GM21786 (cell line): ENCODE results near the gene DIDO1.

Experiments used
- ATAC-seq: cut with Tn5 transposase; IDR thresholded peaks from one replicate; pipeline ENCODE4 v1.9.1; 2021; ENCODE audit not compliant: unreplicated experiment

DIDO1 gene

GRCh38 chr20:62926229-62927127 is at the start of gene DIDO1:
TSS of gene DIDO1 (minus strand) at chr20:62926505.
- peak; percentile 65 for ATAC-seq

- ATAC-seq, result no peak
Observed at GRCh38 chr20:62975251-62975760, 49.0 kb upstream of the DIDO1 start.

GRCh38 chr20:62972845-62973745 is 46.8 kb upstream of the DIDO1 start:
- ATAC-seq, result no peak

DNA sequence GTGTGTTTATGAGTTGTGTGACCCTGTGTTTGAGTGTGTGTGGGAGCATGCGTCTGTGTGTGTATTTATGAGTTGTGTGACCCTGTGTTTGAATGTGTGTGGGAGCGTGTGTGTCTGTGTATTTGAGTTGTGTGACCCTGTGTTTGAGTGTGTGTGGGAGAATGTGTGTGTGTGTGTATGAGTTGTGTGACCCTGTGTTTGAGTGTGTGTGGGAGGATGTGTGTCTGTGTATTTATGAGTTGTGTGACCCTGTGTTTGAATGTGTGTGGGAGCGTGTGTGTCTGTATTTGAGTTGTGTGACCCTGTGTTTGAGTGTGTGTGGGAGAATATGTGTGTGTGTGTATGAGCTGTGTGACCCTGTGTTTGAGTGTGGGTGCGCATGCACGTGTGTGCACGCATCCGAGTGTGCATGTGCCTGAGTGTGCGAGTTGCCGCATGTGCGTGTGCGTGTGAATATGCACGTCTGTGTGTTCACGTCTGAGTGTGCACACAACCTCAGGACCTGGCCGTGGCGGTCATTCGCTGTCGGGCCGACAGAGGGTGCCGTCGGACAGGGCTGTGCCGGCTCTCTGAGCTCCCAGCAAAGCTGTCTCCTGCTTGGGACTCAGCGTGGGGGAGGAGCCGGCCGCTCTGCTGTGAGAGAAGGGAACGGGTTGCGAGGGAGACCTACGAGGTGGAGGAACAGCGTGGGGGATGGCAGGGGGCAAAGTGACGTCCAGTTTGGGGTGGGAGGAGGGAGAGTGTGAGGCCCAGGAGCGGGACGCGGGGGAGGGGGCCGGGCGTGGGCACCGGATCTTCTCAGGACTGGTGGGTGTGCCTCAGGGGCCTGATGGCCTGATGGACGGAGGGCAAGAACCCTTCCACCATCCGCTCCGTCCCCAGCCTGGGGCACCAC is 45.9 kb upstream of the DIDO1 start:
- ATAC-seq, result peak; percentile 57

DNA sequence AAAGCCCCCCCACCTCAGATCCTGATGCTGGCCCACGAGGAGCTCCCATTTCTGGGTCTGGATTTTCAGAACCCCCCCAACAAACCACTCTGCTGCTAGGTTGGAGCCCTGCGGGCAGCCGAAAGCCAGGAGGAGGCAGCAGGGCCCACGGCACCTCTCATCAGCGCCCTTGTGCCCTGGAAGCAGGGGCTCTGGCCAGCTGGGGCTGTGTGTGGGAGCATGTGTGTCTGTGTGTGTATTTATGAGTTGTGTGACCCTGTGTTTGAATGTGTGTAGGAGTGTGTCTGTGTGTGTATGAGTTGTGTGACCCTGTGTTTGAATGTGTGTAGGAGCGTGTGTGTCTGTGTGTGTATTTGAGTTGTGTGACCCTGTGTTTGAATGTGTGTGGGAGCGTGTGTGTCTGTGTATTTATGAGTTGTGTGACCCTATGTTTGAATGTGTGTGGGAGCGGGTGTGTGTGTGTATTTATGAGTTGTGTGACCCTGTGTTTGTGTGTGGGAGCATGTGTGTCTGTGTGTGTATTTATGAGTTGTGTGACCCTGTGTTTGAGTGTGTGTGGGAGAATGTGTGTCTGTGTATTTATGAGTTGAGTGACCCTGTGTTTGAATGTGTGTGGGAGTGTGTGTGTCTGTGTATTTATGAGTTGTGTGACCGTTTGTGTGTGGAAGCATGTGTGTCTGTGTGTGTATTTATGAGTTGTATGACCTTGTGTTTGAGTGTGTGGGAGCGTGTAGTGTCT is 45.1 kb upstream of the DIDO1 start:
- ATAC-seq, result no peak

DNA sequence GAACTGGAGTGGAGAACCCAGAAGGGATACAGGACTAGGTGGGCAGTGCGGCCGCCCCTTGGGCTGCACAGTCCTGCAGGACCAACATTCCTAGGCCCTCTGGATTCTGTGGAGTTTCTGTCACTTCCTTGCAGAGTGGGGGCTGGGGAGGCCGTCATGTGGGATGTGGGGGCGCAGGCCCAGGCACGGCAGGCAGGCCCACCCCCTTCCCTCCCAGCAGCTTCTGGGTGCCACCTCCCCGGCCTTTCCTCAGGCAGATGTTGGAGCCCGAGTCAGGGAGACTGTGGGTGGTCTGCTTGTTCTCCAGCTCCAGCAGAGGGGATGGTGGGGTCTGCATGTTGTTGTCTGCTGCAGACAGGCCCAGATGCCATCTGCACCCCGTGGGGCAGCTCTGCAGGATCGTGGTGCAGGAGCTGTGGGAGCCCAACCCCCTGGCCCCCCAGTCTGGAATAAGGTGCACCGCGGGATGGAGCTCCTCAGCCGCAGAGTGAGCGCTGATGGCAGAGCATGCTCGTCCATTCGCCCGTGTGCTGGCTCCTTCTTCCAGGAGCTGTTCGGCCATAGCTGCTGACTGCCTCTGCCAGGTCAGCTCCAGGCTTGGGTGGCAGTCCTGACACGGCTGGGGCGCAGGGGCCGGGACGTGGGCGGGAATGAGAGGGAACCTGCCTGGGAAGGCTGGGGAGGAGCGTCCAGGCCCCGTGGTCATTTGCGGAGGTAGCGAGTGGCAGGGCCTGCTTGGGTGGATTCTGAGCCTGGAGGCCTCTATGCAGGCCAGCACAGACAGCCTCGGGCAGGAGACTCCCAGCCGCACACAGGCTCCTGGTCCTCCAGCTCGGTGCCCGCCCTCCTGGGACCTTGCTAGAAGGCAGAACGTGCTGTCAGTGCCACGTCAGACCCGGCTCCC is 44.3 kb upstream of the DIDO1 start:
- ATAC-seq, result no peak

- ATAC-seq, result no peak
Observed at GRCh38 chr20:62969939-62970306, 43.6 kb upstream of the DIDO1 start.

- no peak for ATAC-seq
Observed at GRCh38 chr20:62969179-62969760, 43.0 kb upstream of the DIDO1 start.

- no peak for ATAC-seq
Observed at GRCh38 chr20:62968378-62969178, 42.3 kb upstream of the DIDO1 start.

GRCh38 chr20:62967628-62968351 is 41.5 kb upstream of the DIDO1 start:
- ATAC-seq, result no peak

- ATAC-seq, result no peak
Observed at GRCh38 chr20:62967149-62967501, 40.8 kb upstream of the DIDO1 start.

- no peak for ATAC-seq
Observed at GRCh38 chr20:62966212-62967148, 40.2 kb upstream of the DIDO1 start.

GRCh38 chr20:62965363-62965771 is 39.1 kb upstream of the DIDO1 start:
- ATAC-seq, result no peak

GRCh38 chr20:62964700-62965099 is 38.4 kb upstream of the DIDO1 start:
- ATAC-seq, result no peak

- ATAC-seq, result no peak
Observed at GRCh38 chr20:62963614-62964397, 37.5 kb upstream of the DIDO1 start.
